NCI-H460 (cell line): Measurements from ENCODE around the gene SSUH2. TPM values are rescaled to one million over a fixed set of nuclear protein-coding genes. Genes with fewer than 3 reads are reported as not detected.
"Not testable (repeated sequence)": the region's sequence is repeated elsewhere in the genome, so short reads cannot be mapped to it uniquely, and the experiment has no call there.

ENCODE experiments used
- DNase-seq: peaks from one replicate; pipeline ENCODE4 v3.0.0-alpha.2; 2016; ENCODE audit warnings: low read depth; ENCODE audit errors: extremely low read depth
- total RNA-seq: library from RNA; depleted of rRNA; stranded (reverse); fragments of >200 nt; shearing (Covaris generic); gene quantifications from 2 replicates; pipeline ENCODE4 v1.2.3, GENCODE V29; 2014

The SSUH2 gene
- total RNA-seq, 1 experiment from 2014 or later: 0.27 TPM

GRCh38 chr3:8660175-8661118 lies 15.8 kb upstream of the SSUH2 start:
- DNase-seq: no peak

GRCh38 chr3:8659242-8659641 lies 14.6 kb upstream of the SSUH2 start:
- DNase-seq: no peak

GRCh38 chr3:8658306-8659212 lies 14.0 kb upstream of the SSUH2 start:
- DNase-seq: no peak

- no peak for DNase-seq
Measured at GRCh38 chr3:8657804-8658305, 13.3 kb upstream of the SSUH2 start.

GRCh38 chr3:8656240-8656639 lies 11.6 kb upstream of the SSUH2 start:
- no peak for DNase-seq

GRCh38 chr3:8655387-8655835 lies 10.8 kb upstream of the SSUH2 start:
- DNase-seq: no peak

- not testable (repeated sequence) for DNase-seq
Measured at GRCh38 chr3:8654572-8655329, 10.2 kb upstream of the SSUH2 start.

- DNase-seq: no peak
Measured at GRCh38 chr3:8653800-8654408, 9.3 kb upstream of the SSUH2 start.

GRCh38 chr3:8652324-8652987 lies 7.9 kb upstream of the SSUH2 start:
- no peak for DNase-seq

- DNase-seq: no peak
Measured at GRCh38 chr3:8651418-8652323, 7.1 kb upstream of the SSUH2 start.

- DNase-seq: no peak
Measured at GRCh38 chr3:8650583-8651416, 6.2 kb upstream of the SSUH2 start.

- DNase-seq: no peak
Measured at GRCh38 chr3:8649757-8650156, 5.2 kb upstream of the SSUH2 start.

- DNase-seq: no peak
Measured at GRCh38 chr3:8648909-8649741, 4.5 kb upstream of the SSUH2 start.

- DNase-seq: no peak
Measured at GRCh38 chr3:8647137-8647985, 2.8 kb upstream of the SSUH2 start.

- no peak for DNase-seq
Measured at GRCh38 chr3:8646313-8646938, 1.8 kb upstream of the SSUH2 start.
